Activated CD4-positive, alpha-beta T cell treated with anti-CD3 and anti-CD28 coated beads, Interleukin-2, amount 10 ng/mL, durations not matched to agents 24 days and 14 days (primary cell): Measurements from ENCODE around the gene CAMK2N2. TPM values are rescaled to one million over a fixed set of nuclear protein-coding genes. Genes with fewer than 3 reads are reported as not detected.

Source experiments
- DNase-seq: peaks from one replicate; pipeline ENCODE4 v3.0.0; 2022
- H3K27ac Mint-ChIP-seq: one replicate; pipeline ENCODE4 v1.8.0; 2022; ENCODE audit warnings: mild to moderate bottlenecking, mixed read lengths
- H3K27me3 Mint-ChIP-seq: one replicate; pipeline ENCODE4 v1.8.0; 2022; ENCODE audit warnings: mixed read lengths
- H3K36me3 Mint-ChIP-seq: one replicate; pipeline ENCODE4 v1.8.0; 2022; ENCODE audit warnings: low read depth, mild to moderate bottlenecking, mixed read lengths
- H3K4me1 Mint-ChIP-seq: one replicate; pipeline ENCODE4 v1.8.0; 2021; ENCODE audit warnings: mixed read lengths
- H3K4me3 Mint-ChIP-seq: one replicate; pipeline ENCODE4 v1.8.0; 2022; ENCODE audit warnings: mild to moderate bottlenecking, moderate library complexity, mixed read lengths
- H3K9me3 Mint-ChIP-seq: one replicate; pipeline ENCODE4 v1.8.0; 2021; ENCODE audit warnings: mixed read lengths
- intact Hi-C: fragments of 100-400 bp; cut with micrococcal nuclease; formaldehyde crosslinking; loops from one replicate; pipeline ENCODE4 v1.15.1; 2023
- total RNA-seq: library from RNA; stranded (reverse); gene quantifications from 2 replicates; pipeline ENCODE4 v1.2.3, GENCODE V29; 2022

The CAMK2N2 gene
- total RNA-seq, result 0.14 TPM in 2 replicates

- peaks cover 18% of the 10 kb centered on the region for H3K4me1 Mint-ChIP-seq
- H3K27ac Mint-ChIP-seq, result peak within 1 kb of the TSS; percentile 57
Measured at GRCh38 chr3:184261270-184261853, at the start of gene CAMK2N2. Gene CAMK2N2, minus strand, starts transcription at chr3:184261553. Its CDS starts 268 bp downstream, at chr3:184261285.

GRCh38 chr3:184308744-184309143, 47.4 kb upstream of the CAMK2N2 start:
- peaks cover 4% of the 10 kb centered on the region for H3K4me1 Mint-ChIP-seq
- no peaks in the 10 kb centered on the region for H3K9me3 Mint-ChIP-seq
- H3K27me3 Mint-ChIP-seq, result no peaks in the 10 kb centered on the region
- no peak for DNase-seq
- intact Hi-C loops, result no loop called here
- no peak overlapping the region for H3K27ac Mint-ChIP-seq
- H3K4me3 Mint-ChIP-seq, result no peak overlapping the region
- H3K36me3 Mint-ChIP-seq, result peaks cover 54% of the 10 kb centered on the region

More at GRCh38 chr3:184261270-184261853, at the start of gene CAMK2N2:
- DNase-seq, result peak; percentile 88
- no peaks in the 10 kb centered on the region for H3K9me3 Mint-ChIP-seq
- peaks cover 23% of the 10 kb centered on the region for H3K36me3 Mint-ChIP-seq
- intact Hi-C loops, result no loop called here
- peaks cover 45% of the 10 kb centered on the region for H3K27me3 Mint-ChIP-seq
- H3K4me3 Mint-ChIP-seq, result peak within 1 kb of the TSS; percentile 87

GRCh38 chr3:184307915-184308314, 46.6 kb upstream of the CAMK2N2 start:
- no peak overlapping the region for H3K4me3 Mint-ChIP-seq
- peaks cover 63% of the 10 kb centered on the region for H3K36me3 Mint-ChIP-seq
- no peak overlapping the region for H3K27ac Mint-ChIP-seq
- H3K9me3 Mint-ChIP-seq, result no peaks in the 10 kb centered on the region
- H3K27me3 Mint-ChIP-seq, result no peaks in the 10 kb centered on the region
- intact Hi-C loops, result no loop called here
- peaks cover 4% of the 10 kb centered on the region for H3K4me1 Mint-ChIP-seq
- no peak for DNase-seq

- Mint-ChIP-seq H3K9me3 (no peaks in the 10 kb centered on the region), H3K4me3 (no peak overlapping the region), H3K4me1 (peaks cover 6% of the 10 kb centered on the region), H3K27ac (no peak overlapping the region), H3K27me3 (no peaks in the 10 kb centered on the region), H3K36me3 (peaks cover 77% of the 10 kb centered on the region)
- DNase-seq, result no peak
- intact Hi-C loops, result no loop called here
Measured at GRCh38 chr3:184306341-184306972, 45.1 kb upstream of the CAMK2N2 start.

- Mint-ChIP-seq H3K9me3 (no peaks in the 10 kb centered on the region), H3K4me3 (no peak overlapping the region), H3K4me1 (peaks cover 6% of the 10 kb centered on the region), H3K27ac (no peak overlapping the region), H3K36me3 (peaks cover 84% of the 10 kb centered on the region), H3K27me3 (no peaks in the 10 kb centered on the region)
- intact Hi-C loops, result no loop called here
- DNase-seq, result no peak
Measured at GRCh38 chr3:184305577-184305976, 44.2 kb upstream of the CAMK2N2 start.

- Mint-ChIP-seq H3K27me3 (peaks cover 1% of the 10 kb centered on the region), H3K36me3 (peaks cover 54% of the 10 kb centered on the region), H3K9me3 (no peaks in the 10 kb centered on the region), H3K27ac (no peak overlapping the region), H3K4me3 (peak overlapping the region; percentile 99), H3K4me1 (peaks cover 20% of the 10 kb centered on the region)
- intact Hi-C loops, result no loop called here
- no peak for DNase-seq
Measured at GRCh38 chr3:184300378-184300720, 39.0 kb upstream of the CAMK2N2 start.

GRCh38 chr3:184299488-184300377, 38.4 kb upstream of the CAMK2N2 start:
- intact Hi-C loops, result loop anchor here (1.0 to 2.0 kb wide), 7 partner anchors 15 to 282 kb away; partner anchors contain the start of genes ABCC5, ABCF3, AP2M1 and EEF1AKMT4
- H3K9me3 Mint-ChIP-seq, result no peaks in the 10 kb centered on the region
- peaks cover 20% of the 10 kb centered on the region for H3K4me1 Mint-ChIP-seq
- H3K36me3 Mint-ChIP-seq, result peaks cover 52% of the 10 kb centered on the region
- H3K27ac Mint-ChIP-seq, result peak overlapping the region; percentile 90
- peaks cover 3% of the 10 kb centered on the region for H3K27me3 Mint-ChIP-seq
- DNase-seq, result no peak
- peak overlapping the region; percentile 99 for H3K4me3 Mint-ChIP-seq

- intact Hi-C loops, result loop anchor here (1.0 to 2.0 kb wide), 7 partner anchors 15 to 282 kb away; partner anchors contain the start of genes ABCC5, ABCF3, AP2M1 and EEF1AKMT4
Measured at GRCh38 chr3:184298759-184299487, 37.6 kb upstream of the CAMK2N2 start, which contains the start of gene PSMD2. Gene PSMD2, plus strand, starts transcription at chr3:184299241. Its CDS starts 26 bp downstream, at chr3:184299267.

GRCh38 chr3:184296616-184297015, 35.3 kb upstream of the CAMK2N2 start:
- intact Hi-C loops, result no loop called here
- H3K27ac Mint-ChIP-seq, result no peak overlapping the region
- H3K27me3 Mint-ChIP-seq, result peaks cover 7% of the 10 kb centered on the region

More at GRCh38 chr3:184298759-184299487, 37.6 kb upstream of the CAMK2N2 start, which contains the start of gene PSMD2:
- Mint-ChIP-seq H3K9me3 (no peaks in the 10 kb centered on the region), H3K36me3 (peaks cover 44% of the 10 kb centered on the region), H3K4me3 (peak within 1 kb of the TSS; percentile 99), H3K27me3 (peaks cover 6% of the 10 kb centered on the region), H3K4me1 (peaks cover 20% of the 10 kb centered on the region), H3K27ac (peak within 1 kb of the TSS; percentile 90)
- peak; percentile 98 for DNase-seq

GRCh38 chr3:184295771-184296170, 34.4 kb upstream of the CAMK2N2 start:
- Mint-ChIP-seq H3K9me3 (no peaks in the 10 kb centered on the region), H3K4me3 (no peak overlapping the region), H3K4me1 (peaks cover 18% of the 10 kb centered on the region), H3K36me3 (peaks cover 14% of the 10 kb centered on the region), H3K27me3 (peaks cover 7% of the 10 kb centered on the region), H3K27ac (no peak overlapping the region)
- intact Hi-C loops, result no loop called here
- no peak for DNase-seq

More at GRCh38 chr3:184296616-184297015, 35.3 kb upstream of the CAMK2N2 start:
- peaks cover 18% of the 10 kb centered on the region for H3K4me1 Mint-ChIP-seq
- peaks cover 21% of the 10 kb centered on the region for H3K36me3 Mint-ChIP-seq
- no peak for DNase-seq
- no peaks in the 10 kb centered on the region for H3K9me3 Mint-ChIP-seq
- H3K4me3 Mint-ChIP-seq, result peak overlapping the region; percentile 99

GRCh38 chr3:184291738-184292445, 30.5 kb upstream of the CAMK2N2 start:
- Mint-ChIP-seq H3K4me3 (no peak overlapping the region), H3K27me3 (peaks cover 13% of the 10 kb centered on the region)
- intact Hi-C loops, result no loop called here

GRCh38 chr3:184291044-184291737, 29.8 kb upstream of the CAMK2N2 start:
- no peak for DNase-seq
- Mint-ChIP-seq H3K27ac (no peak overlapping the region), H3K4me3 (no peak overlapping the region), H3K9me3 (no peaks in the 10 kb centered on the region), H3K36me3 (no peaks in the 10 kb centered on the region), H3K4me1 (peaks cover 5% of the 10 kb centered on the region), H3K27me3 (peaks cover 14% of the 10 kb centered on the region)
- intact Hi-C loops, result no loop called here

More at GRCh38 chr3:184291738-184292445, 30.5 kb upstream of the CAMK2N2 start:
- H3K27ac Mint-ChIP-seq, result no peak overlapping the region
- no peak for DNase-seq
- H3K9me3 Mint-ChIP-seq, result no peaks in the 10 kb centered on the region
- peaks cover 5% of the 10 kb centered on the region for H3K4me1 Mint-ChIP-seq
- H3K36me3 Mint-ChIP-seq, result no peaks in the 10 kb centered on the region
